GM12878 (cell line): ENCODE measurements around the gene TRMU. TPM values are rescaled to one million over a fixed set of nuclear protein-coding genes. Genes with fewer than 3 reads are reported as not detected.

ENCODE experiments used
- DPF2 ChIP-seq: fragments of 450-650 bp; IDR thresholded peaks from 2 replicates; pipeline ENCODE4 v1.6.1; 2017; ENCODE audit warnings: mild to moderate bottlenecking
- EP300 ChIP-seq, 2 experiments: fragments of 150-350 bp in 1 of 2; IDR thresholded peaks; 2 replicates each; pipeline ENCODE4 v1.6.1; 2011 to 2012; ENCODE audit warnings: low read depth in 2 of 2, low read length in 2 of 2, borderline replicate concordance in 1 of 2, improper control_type of control experiment in 1 of 2, inconsistent platforms in 1 of 2; ENCODE audit not compliant: control insufficient read depth in 1 of 2
- ESRRA ChIP-seq: IDR thresholded peaks from 2 replicates; pipeline ENCODE4 v1.6.1; 2012; ENCODE audit warnings: mild to moderate bottlenecking, low read length, improper control_type of control experiment
- HDAC2 ChIP-seq: fragments of 200-600 bp; sonication (generic); IDR thresholded peaks from 2 replicates; pipeline ENCODE4 v1.6.1; 2017
- IKZF1 ChIP-seq: fragments of 450-650 bp; conservative IDR thresholded peaks from 2 replicates; pipeline ENCODE4 v1.6.1; 2017; ENCODE audit warnings: antibody characterized with exemption, mild to moderate bottlenecking
- JUND ChIP-seq: IDR thresholded peaks from 2 replicates; pipeline ENCODE4 v1.6.1; 2012; ENCODE audit warnings: low read depth, mild to moderate bottlenecking, low read length, improper control_type of control experiment, moderate library complexity
- KLF5 ChIP-seq: fragments of 450-650 bp; IDR thresholded peaks from 2 replicates; pipeline ENCODE4 v1.6.1; 2014; ENCODE audit warnings: mild to moderate bottlenecking; ENCODE audit not compliant: partially characterized antibody
- MEF2A ChIP-seq: IDR thresholded peaks from 2 replicates; pipeline ENCODE4 v1.6.1; 2011; ENCODE audit warnings: low read depth, mild to moderate bottlenecking, low read length, moderate library complexity; ENCODE audit not compliant: insufficient read depth
- MTA3 ChIP-seq: IDR thresholded peaks from 2 replicates; pipeline ENCODE4 v1.6.1; 2012; ENCODE audit warnings: low read length, inconsistent platforms, borderline replicate concordance
- MYB ChIP-seq: fragments of 150-350 bp; IDR thresholded peaks from 2 replicates; pipeline ENCODE4 v1.6.1; 2014; ENCODE audit warnings: mild to moderate bottlenecking, low read depth, low read length, borderline replicate concordance
- MYC ChIP-seq: IDR thresholded peaks from 2 replicates; pipeline ENCODE4 v1.6.1; 2011; ENCODE audit warnings: mild to moderate bottlenecking, low read length, moderate library complexity, inconsistent platforms; ENCODE audit not compliant: insufficient read depth, insufficient replicate concordance, insufficient read length, severe bottlenecking
- NFYA ChIP-seq: IDR thresholded peaks from 2 replicates; pipeline ENCODE4 v1.6.1; 2011; ENCODE audit warnings: low read depth, mild to moderate bottlenecking, low read length, improper control_type of control experiment, borderline replicate concordance
- NR2C2 ChIP-seq: IDR thresholded peaks from 2 replicates; pipeline ENCODE4 v1.6.1; 2011; ENCODE audit warnings: borderline replicate concordance, low read depth; ENCODE audit not compliant: control insufficient read depth, insufficient read length
- NR2F1 ChIP-seq: fragments of 450-650 bp; conservative IDR thresholded peaks from 2 replicates; pipeline ENCODE4 v1.6.1; 2017; ENCODE audit warnings: mild to moderate bottlenecking
- PML ChIP-seq: IDR thresholded peaks from 2 replicates; pipeline ENCODE4 v1.6.1; 2012; ENCODE audit warnings: low read length, inconsistent platforms
- RCOR1 ChIP-seq: conservative IDR thresholded peaks from 2 replicates; pipeline ENCODE4 v1.6.1; 2012; ENCODE audit warnings: low read depth, low read length, improper control_type of control experiment
- RFX5 ChIP-seq: IDR thresholded peaks from 2 replicates; pipeline ENCODE4 v1.6.1; 2011; ENCODE audit warnings: low read depth, low read length, improper control_type of control experiment
- STAT1 ChIP-seq: fragments of 450-650 bp; conservative IDR thresholded peaks from 2 replicates; pipeline ENCODE4 v1.6.1; 2014; ENCODE audit warnings: antibody characterized with exemption, mild to moderate bottlenecking
- SUPT20H ChIP-seq: IDR thresholded peaks from 2 replicates; pipeline ENCODE4 v1.6.1; 2011; ENCODE audit warnings: low read depth, mild to moderate bottlenecking, low read length, moderate library complexity, borderline replicate concordance; ENCODE audit not compliant: control insufficient read depth
- ZNF207 ChIP-seq: fragments of 450-650 bp; IDR thresholded peaks from 2 replicates; pipeline ENCODE4 v1.6.1; 2014; ENCODE audit warnings: antibody characterized with exemption, mild to moderate bottlenecking, borderline replicate concordance
- ZNF217 ChIP-seq: fragments of 450-650 bp; IDR thresholded peaks from 2 replicates; pipeline ENCODE4 v1.6.1; 2017; ENCODE audit warnings: antibody characterized with exemption, mild to moderate bottlenecking
- ZNF24 ChIP-seq: fragments of 450-650 bp; IDR thresholded peaks from 2 replicates; pipeline ENCODE4 v1.6.1; 2017; ENCODE audit warnings: antibody characterized with exemption, mild to moderate bottlenecking
- polyA plus RNA-seq, 11 experiments: library from polyadenylated mRNA; depleted of rRNA in 4 of 11; unstranded in 6 of 11; stranded (reverse) in 5 of 11; fragments of >200 nt; fragmentation: Nextera tagmentation in 4 of 11; fragmentation: Illumina TruSeq in 1 of 11; extraction: Ambion mirVana in 4 of 11; extraction: Trizol in 1 of 11; gene quantifications; 1 replicate in 1 of 11; 2 replicates in 10 of 11; pipeline versions ENCODE4 v1.2.1 to v1.2.3, GENCODE V29; 2011 to 2016; ENCODE audit warnings: inconsistent platforms in 2 of 11, missing spikeins in 2 of 11, low read depth in 1 of 11
- total RNA-seq, 4 experiments: library from RNA; depleted of rRNA in 3 of 4; stranded (reverse); fragments of >200 nt in 3 of 4; fragmentation: Illumina TruSeq in 1 of 4; extraction: Trizol in 1 of 4; gene quantifications; 2 replicates each; pipeline versions ENCODE4 v1.2.1 to v1.2.3, GENCODE V29; 2013 to 2021
- TF ChIP-seq, protein P1 (sequence below): fragments of 450-650 bp; IDR thresholded peaks from 2 replicates; pipeline ENCODE4 v1.6.1; 2017; ENCODE audit warnings: mild to moderate bottlenecking, low read depth, inconsistent platforms; ENCODE audit not compliant: poor library complexity, severe bottlenecking
- TF ChIP-seq, protein P2 (sequence below): IDR thresholded peaks from 2 replicates; pipeline ENCODE4 v1.6.1; 2012; ENCODE audit warnings: mild to moderate bottlenecking, low read depth, low read length

The TRMU gene
- total and polyA plus RNA-seq, 10 of the 15 experiments (the other 5 are each of a cell fraction or from before 2014, with no cell fraction given), result 3.5 to 57.0 (median 44.0) TPM

DNA sequence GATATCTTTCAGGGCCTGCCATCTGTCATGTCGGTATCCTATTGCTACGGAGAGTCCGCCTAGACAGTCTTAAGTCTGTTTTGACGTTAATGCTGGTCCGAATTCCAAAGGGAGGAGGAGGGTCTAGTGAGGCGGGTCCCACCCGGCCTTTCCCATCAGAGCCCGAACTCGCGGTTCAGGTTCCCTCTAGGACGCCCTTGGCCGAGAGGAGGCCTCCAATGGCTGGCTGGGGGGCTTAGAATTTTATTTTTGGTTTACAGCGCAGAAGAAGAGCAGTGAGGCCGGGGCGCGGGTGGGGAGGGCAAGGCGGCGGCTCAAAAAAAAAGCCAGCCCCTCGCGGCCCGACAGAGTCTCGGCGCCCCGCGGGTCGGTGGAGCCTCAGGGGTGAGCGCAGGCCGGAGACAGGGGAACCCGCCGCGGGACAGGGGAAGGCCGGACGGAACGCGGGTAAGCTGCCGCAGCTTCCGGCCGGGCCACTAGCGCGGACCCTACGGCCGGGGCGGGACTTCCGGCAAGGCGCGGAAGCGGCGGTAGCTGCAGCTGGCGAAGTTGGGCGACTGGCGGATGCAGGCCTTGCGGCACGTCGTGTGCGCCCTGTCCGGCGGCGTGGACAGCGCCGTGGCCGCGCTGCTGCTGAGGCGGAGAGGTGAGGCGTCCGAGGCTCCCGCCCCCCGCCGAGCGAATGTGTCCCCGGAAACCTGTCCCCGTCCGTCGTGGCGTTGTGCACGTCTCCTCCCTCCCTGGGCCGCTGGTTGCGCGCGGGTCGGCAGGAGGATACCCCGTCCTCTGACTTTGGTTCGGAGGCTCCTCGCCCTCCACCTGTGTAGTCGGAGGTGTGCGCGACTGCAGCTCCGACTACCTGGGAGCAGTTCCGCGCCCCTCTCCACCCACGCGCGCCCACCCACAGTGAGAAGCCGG, at the start of gene TRMU (continued):
- no peak for TF ChIP-seq EP300 (IDR thresholded peaks at IDR 0.05; ENCODE audit: borderline replicate concordance in 1 of 2, control insufficient read depth in 1 of 2, low read depth in 2 of 2, low read length in 2 of 2)
- no peak for TF ChIP-seq JUND
- TF ChIP-seq, protein P1, sequence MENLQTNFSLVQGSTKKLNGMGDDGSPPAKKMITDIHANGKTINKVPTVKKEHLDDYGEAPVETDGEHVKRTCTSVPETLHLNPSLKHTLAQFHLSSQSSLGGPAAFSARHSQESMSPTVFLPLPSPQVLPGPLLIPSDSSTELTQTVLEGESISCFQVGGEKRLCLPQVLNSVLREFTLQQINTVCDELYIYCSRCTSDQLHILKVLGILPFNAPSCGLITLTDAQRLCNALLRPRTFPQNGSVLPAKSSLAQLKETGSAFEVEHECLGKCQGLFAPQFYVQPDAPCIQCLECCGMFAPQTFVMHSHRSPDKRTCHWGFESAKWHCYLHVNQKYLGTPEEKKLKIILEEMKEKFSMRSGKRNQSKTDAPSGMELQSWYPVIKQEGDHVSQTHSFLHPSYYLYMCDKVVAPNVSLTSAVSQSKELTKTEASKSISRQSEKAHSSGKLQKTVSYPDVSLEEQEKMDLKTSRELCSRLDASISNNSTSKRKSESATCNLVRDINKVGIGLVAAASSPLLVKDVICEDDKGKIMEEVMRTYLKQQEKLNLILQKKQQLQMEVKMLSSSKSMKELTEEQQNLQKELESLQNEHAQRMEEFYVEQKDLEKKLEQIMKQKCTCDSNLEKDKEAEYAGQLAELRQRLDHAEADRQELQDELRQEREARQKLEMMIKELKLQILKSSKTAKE, result no peak
- no peak for TF ChIP-seq MYB
- TF ChIP-seq IKZF1, result peak; percentile 94
- TF ChIP-seq ZNF217, result no peak
- TF ChIP-seq RFX5, result 0 out of 2 replicates have a peak, but pooled peaks have one; percentile 23
- TF ChIP-seq RCOR1, result no peak
- no peak for TF ChIP-seq HDAC2
- TF ChIP-seq, protein P2, sequence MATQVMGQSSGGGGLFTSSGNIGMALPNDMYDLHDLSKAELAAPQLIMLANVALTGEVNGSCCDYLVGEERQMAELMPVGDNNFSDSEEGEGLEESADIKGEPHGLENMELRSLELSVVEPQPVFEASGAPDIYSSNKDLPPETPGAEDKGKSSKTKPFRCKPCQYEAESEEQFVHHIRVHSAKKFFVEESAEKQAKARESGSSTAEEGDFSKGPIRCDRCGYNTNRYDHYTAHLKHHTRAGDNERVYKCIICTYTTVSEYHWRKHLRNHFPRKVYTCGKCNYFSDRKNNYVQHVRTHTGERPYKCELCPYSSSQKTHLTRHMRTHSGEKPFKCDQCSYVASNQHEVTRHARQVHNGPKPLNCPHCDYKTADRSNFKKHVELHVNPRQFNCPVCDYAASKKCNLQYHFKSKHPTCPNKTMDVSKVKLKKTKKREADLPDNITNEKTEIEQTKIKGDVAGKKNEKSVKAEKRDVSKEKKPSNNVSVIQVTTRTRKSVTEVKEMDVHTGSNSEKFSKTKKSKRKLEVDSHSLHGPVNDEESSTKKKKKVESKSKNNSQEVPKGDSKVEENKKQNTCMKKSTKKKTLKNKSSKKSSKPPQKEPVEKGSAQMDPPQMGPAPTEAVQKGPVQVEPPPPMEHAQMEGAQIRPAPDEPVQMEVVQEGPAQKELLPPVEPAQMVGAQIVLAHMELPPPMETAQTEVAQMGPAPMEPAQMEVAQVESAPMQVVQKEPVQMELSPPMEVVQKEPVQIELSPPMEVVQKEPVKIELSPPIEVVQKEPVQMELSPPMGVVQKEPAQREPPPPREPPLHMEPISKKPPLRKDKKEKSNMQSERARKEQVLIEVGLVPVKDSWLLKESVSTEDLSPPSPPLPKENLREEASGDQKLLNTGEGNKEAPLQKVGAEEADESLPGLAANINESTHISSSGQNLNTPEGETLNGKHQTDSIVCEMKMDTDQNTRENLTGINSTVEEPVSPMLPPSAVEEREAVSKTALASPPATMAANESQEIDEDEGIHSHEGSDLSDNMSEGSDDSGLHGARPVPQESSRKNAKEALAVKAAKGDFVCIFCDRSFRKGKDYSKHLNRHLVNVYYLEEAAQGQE, result peak; percentile 41; the same call in 1 of the 2 replicates
- no peak for TF ChIP-seq ESRRA
- TF ChIP-seq NFYA, result no peak
- TF ChIP-seq NR2F1, result peak; percentile 47
- peak; percentile 72; the same call in 1 of the 2 replicates for TF ChIP-seq ZNF24
- TF ChIP-seq SUPT20H, result no peak
- no peak for TF ChIP-seq STAT1
- no peak for TF ChIP-seq NR2C2
- TF ChIP-seq ZNF207, result 0 out of 2 replicates have a peak, but pooled peaks have one; percentile 26
- 0 out of 2 replicates have a peak, but pooled peaks have one; percentile 60 for TF ChIP-seq PML
- no peak for TF ChIP-seq MYC
- TF ChIP-seq MTA3, result no peak
- TF ChIP-seq KLF5, result no peak
- TF ChIP-seq DPF2, result peak; percentile 75
- no peak for TF ChIP-seq MEF2A
